ENCODE results near the gene BCL2L11.
A peak's percentile ranks its signal among the peaks of the same experiment; 100 is the strongest.
"Not testable (repeated sequence)": the region's sequence is repeated elsewhere in the genome, so short reads cannot be mapped to it uniquely, and the experiment has no call there.

The BCL2L11 gene

GRCh38 chr2:111120253-111121027 lies at the start of gene BCL2L11:
TSS of gene BCL2L11 (plus strand) at chr2:111120914. CDS start at chr2:111123746, 2,832 bp downstream.
- no peak for TF ChIP-seq CTCF (IDR thresholded peaks at IDR 0.05; ENCODE audit: insufficient read depth, low read depth, low read length, missing control alignments)
- peak; percentile 97 for DNase-seq (ENCODE audit: low read depth)
- H3K4me3 ChIP-seq (ENCODE audit: low read length), result peak within 1 kb of the TSS; percentile 77

- H3K4me3 ChIP-seq (ENCODE audit: low read length), result no peak overlapping the region
- peak; percentile 60 for DNase-seq (ENCODE audit: low read depth)
- no peak for TF ChIP-seq CTCF (IDR thresholded peaks at IDR 0.05; ENCODE audit: insufficient read depth, low read depth, low read length, missing control alignments)
Measured at GRCh38 chr2:111071600-111072171, 49.0 kb upstream of the BCL2L11 start.

- DNase-seq (ENCODE audit: low read depth), result peak; percentile 56
- H3K4me3 ChIP-seq (ENCODE audit: low read length), result no peak overlapping the region
- TF ChIP-seq CTCF (IDR thresholded peaks at IDR 0.05; ENCODE audit: insufficient read depth, low read depth, low read length, missing control alignments), result no peak
Measured at GRCh38 chr2:111072220-111072871, 48.4 kb upstream of the BCL2L11 start.

- H3K4me3 ChIP-seq (ENCODE audit: low read length); DNase-seq (ENCODE audit: low read depth): not testable (repeated sequence)
Measured at GRCh38 chr2:111082659-111083058, 38.1 kb upstream of the BCL2L11 start.

GRCh38 chr2:111091811-111092211 lies 28.9 kb upstream of the BCL2L11 start:
- DNase-seq (ENCODE audit: low read depth), result no peak
- TF ChIP-seq CTCF (IDR thresholded peaks at IDR 0.05; ENCODE audit: insufficient read depth, low read depth, low read length, missing control alignments), result no peak
- H3K4me3 ChIP-seq (ENCODE audit: low read length), result no peak overlapping the region

GRCh38 chr2:111094691-111095090 lies 26.0 kb upstream of the BCL2L11 start:
- no peak for TF ChIP-seq CTCF (IDR thresholded peaks at IDR 0.05; ENCODE audit: insufficient read depth, low read depth, low read length, missing control alignments)

GRCh38 chr2:111095434-111095833 lies 25.3 kb upstream of the BCL2L11 start:
- TF ChIP-seq CTCF (IDR thresholded peaks at IDR 0.05; ENCODE audit: insufficient read depth, low read depth, low read length, missing control alignments), result no peak
- no peak for DNase-seq (ENCODE audit: low read depth)
- H3K4me3 ChIP-seq (ENCODE audit: low read length), result no peak overlapping the region

More at GRCh38 chr2:111094691-111095090, 26.0 kb upstream of the BCL2L11 start:
- H3K4me3 ChIP-seq (ENCODE audit: low read length), result no peak overlapping the region
- no peak for DNase-seq (ENCODE audit: low read depth)
